GM19395 (cell line): ENCODE measurements around the gene RIMBP2.

ENCODE experiments used
- ATAC-seq: cut with Tn5 transposase; IDR thresholded peaks from one replicate; pipeline ENCODE4 v1.9.1; 2021; ENCODE audit warnings: mild to moderate bottlenecking, moderate library complexity; ENCODE audit not compliant: unreplicated experiment

RIMBP2 gene

DNA sequence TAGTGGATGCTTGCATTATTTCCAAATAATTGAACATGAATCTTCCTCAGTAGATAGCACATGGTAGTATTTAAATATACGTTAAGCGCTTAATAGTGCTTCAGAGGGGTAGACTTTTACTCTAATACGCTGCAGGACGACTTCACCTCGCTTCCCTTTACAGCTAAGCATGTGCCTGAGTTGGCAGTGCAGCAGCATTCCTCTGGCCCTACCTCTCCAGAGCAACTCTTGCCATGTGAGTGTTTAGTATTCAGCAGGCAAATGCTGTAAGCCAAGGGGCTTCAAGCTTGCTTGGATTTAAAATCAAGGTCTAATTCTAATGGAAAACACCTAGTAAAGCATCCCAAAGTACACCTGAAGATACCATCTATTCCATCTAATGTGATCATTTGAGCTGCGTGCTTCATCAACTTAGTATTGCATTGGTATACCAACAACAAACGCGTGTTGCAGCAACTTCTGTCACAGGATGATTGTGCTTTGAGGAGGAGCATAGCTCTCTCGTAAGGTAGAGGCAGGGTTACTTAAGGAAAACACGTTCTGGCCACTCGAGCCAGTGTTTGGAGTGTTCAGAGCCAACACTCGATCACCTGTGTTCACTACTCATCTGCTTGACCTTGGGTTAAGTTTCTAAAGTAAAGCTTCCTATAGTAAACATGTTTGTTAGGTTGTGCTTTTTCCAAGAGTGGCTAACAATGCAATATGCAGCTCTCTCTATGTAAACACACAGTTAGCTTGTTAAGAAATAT, 317.8 kb downstream of the RIMBP2 start:
- ATAC-seq = no peak

DNA sequence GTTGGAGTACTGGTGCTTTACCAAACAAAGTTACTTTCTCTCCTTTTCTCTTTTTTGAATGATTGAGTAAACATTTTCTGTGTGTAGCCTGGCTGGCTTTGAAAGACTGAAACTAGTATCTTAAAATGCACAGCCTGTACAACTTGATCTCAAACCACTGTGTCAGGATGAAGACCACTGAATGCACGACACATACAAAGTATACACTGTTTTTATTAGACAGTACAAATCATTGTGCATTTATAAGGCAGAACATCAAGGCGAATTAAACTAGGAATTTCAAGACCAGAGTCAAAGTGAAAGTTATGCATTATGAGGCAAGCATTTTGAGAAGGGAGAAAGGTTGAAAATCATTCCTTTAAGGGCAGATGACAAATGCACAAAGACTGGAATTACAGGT, 319.4 kb downstream of the RIMBP2 start:
- no peak for ATAC-seq

DNA sequence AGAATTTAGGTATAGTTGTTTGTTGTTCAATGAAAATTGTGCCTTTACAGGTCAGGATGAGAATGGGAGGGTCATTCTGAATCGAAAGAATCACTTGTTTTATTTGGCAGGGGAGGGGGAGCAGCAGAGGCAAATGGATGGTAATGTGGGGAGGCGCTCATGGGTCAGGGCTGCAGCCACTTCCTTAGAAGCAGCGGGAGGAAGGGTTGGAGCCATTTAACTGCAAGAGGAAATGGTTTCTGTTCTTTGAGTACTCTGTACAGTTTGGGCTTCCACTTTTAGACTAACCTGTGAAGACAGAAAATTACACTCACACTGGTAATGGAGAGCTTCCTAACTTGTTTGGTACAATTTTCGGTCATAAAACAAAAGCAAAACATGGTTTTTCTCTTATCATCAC, 321.2 kb downstream of the RIMBP2 start:
- no peak for ATAC-seq

DNA sequence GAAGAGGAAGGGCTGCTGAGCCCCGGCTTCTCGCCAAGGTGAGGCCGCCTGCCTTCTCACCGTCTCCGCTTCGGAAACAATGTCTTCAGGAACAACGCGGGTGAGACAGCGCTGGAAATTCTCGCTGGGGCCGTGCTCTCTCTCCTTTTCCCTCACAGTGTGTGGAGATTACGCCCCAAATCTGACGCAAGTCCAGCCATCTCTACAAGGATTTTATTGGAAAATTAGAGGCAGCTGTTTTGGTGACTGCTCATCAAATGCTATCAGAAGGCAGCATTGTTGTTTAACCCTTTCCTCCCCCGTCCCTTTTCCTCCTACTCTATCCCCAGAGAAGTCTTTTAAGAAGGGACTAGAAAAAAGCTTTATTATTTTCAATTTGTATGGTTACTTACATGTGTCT, 324.9 kb downstream of the RIMBP2 start:
- no peak for ATAC-seq

DNA sequence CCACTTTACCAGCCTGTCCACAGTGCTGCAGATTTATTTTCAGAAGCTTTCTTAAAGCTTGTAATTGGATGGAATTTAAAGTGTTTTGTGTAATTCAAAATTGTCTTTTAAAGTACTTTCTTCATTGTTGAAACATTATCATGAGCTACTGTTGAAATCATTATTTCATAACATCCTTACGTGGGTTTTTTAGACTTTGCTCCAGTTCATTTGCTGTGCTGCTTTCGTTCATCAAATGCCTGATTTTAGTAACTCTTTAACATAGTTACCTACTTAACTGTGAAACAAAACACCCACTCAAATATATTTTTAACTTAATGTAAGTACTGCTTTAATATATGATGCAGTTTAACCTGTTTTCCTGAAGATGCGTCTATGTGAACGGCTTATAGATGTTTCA, 330.9 kb downstream of the RIMBP2 start:
- ATAC-seq = no peak

DNA sequence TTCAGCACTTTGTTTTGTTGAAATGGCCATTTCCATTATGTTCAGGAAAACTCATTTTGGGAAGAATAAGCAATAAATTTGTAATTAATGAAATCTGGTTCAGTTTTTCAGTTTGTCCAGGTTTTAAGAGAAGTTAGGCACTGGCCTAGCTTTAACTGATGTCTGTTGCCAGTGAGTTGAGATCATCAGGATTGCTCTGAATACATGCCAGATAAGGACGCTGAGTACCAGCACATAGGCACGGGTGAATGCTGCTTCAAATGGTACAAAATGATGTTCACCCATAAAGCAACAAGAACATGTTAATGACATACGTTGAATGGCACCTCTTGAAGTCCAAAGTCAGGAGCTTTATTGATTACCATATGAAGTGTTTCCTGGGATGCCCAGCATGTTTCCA, 331.9 kb downstream of the RIMBP2 start:
- ATAC-seq = no peak

DNA sequence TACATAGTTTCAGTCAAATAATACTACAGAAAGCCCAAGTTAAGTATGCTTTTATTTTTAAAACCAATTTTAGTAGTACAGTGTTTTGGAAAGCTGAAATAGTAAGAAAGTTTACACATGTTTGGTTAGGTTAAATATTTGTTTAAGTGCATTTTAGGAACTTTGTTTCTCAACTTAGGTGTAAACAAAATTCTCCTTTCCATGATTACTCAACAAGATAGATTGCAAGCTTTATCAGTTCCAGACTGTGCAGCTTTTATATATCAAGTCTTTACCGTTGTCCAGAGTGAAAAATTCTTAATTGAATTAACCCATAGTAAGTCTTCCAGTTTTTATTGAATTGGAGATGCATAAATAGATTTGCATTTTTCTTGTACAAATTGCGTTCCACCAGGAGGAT, 333.3 kb downstream of the RIMBP2 start:
- ATAC-seq = no peak

DNA sequence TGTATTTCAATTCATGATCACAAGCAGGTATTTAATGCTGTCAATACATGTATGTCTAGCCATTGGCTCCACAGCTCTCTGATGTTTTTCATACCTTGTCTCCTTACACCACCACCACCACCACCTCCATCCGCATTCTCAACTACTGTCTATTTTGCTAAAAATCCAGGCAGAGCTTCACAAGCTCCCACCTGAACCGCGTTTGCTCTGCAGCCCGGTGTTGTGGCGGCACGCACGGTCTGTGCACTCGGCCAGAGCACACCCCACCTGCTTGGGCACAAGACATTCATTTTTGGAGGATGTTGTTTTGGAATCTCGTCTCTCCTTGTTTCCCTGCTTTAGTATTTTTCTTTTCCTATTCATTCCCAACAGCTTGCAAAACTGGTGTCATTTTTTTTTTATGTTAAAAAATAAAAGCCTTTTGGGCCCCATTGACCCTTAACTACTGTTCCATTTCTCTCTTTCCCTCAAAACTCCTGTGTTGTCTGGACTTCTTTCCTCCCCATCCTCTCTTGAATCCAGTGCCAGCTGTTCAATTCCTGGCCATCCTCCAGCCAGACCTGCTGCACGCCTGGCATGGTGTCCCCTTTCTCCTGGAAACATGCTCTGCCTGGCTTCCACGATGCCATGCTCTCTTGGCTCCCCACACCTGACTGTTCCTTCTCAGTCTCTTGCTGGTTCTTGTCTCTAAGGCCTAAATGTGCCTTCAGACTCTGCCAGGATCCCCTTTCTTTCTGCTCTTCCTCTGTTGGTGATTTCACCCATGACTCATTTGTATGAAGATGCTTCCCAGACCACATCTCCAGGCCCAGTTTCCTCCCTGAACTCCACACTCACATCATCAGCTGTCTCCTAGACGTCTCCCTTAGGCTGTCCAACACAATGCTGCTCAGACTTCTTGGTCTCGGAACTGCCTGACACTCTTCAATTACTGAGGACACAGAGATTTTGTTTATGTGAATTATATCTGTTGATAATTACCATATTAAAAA, 340.5 kb downstream of the RIMBP2 start:
- ATAC-seq = no peak

DNA sequence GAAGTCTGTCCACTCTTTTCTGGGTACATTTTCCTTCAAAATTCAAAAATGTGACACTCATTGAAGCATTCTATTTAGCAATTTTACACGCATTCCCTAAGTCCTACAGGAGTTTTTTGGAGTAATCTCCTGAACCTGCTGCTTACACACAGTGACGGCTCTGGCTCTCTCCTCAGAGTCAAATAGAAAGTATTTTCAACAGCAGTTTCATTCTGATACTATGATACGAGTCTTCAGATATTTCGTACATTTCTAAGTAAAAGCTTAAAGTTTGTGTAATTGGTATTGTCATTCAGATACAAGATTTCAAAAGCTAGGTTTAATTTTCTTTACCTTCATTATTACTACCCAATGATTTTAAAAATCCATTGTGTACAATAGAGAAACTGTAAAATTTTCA, 342.0 kb downstream of the RIMBP2 start:
- ATAC-seq = no peak

DNA sequence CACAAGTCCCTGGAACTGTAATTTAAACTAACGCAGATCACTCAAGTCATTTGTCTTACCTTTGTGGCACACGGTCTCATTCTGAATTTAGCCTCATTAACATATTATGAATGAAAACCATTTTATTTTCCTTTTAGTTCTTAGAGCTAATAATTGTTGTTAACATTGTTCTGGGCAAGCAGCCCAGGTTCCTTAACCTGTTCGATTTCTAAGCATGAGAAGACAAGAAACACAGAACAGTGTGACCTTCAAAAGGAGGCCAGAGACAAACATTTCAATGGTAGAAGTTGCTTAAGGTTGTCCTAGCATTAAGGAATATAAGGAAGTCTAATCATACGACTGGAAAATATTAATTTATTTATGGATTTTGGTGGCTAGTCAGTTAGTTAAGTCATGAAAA, 343.2 kb downstream of the RIMBP2 start:
- no peak for ATAC-seq

DNA sequence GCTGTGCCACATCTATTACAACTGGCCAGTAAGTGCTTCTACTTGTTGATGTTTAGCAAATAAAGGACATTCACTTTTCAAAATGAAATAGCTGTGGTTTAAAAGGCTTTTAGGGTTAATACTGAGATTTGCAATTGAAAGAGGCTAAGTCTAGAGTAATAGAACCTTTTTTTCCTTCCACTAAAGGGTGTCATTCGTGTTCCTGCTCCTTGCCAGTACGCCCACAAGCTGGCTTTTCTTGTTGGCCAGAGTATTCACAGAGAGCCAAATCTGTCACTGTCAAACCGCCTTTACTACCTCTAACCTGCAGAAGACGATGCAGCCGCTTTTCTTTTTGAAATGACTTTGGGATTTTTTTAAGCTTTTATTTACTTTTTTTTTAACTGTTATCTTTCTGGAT, 344.8 kb downstream of the RIMBP2 start:
- no peak for ATAC-seq

DNA sequence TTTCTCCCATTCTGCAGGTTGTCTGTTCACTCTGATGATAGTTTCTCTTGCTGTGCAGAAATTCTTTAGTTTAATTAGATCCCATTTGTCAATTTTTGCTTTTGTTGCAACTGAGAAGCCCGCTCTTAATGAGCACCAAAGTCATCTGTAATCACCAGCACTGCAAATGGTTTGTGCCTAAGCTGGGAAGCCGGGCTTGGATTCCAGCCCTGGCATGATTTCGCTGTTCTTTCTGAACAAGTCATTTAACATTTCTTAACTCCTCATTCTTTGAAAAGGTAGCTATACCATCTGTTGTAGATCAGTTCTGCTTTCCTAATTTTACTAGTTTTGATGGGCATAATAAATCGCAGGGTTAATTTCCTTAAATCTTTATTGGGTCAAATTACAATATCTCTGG, 346.3 kb downstream of the RIMBP2 start:
- ATAC-seq = no peak

DNA sequence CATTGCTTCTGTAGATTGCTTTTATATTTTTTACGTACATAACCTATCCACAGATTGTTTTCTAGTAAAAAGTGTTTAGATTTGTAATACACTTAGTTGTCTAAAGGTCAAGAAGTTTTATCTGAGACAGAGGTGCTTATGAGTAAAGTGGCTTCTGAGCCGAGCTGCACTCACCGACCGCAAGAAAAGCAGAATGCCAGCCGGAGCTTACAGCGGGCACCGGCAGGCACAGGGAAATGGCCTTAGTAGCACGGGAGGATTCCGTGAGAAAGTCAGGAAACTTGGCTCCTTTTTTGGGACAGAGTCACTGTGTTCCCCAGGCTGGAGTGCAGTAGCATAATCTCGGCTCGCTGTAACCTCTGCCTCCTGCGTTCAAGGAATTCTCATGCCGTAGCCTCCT, 348.6 kb downstream of the RIMBP2 start:
- ATAC-seq = no peak

DNA sequence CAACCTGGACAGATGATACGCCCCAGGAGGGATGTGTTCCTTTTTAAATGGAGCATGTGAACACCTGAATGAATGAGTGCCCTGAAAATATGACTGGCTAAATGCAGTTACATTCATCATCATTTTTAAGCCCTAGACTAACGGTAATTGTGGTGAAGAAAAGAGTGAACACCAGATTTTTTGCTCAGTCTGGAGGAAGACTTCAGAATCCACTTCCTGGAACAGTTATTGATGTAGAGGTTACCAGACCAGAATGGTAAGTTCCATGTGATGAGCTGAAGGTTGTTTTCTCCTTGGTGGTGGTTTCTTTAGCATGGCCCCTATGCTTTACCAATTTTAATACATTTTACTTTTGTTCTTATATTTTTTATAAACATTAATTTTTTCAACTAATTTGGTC, 349.1 kb downstream of the RIMBP2 start:
- ATAC-seq = no peak

DNA sequence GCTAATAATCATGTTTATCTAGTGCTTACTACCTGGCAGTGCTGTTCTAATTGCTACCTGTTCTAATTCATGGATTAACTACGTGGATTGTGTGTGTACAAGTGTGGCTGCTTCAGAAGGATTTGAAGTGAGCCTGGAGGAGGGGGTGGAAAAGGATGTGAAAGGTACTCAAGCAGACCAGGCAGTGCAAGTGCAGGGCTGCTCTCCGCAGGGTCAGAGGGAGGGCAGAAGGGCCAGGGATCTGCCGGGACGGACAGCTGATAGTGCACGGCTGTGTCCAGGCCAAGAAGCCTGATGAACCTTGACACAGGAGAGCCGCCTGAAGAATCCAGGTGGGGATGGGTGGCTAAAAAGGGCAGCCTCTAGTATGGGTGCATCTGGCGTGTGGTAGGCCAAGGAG, 349.9 kb downstream of the RIMBP2 start:
- no peak for ATAC-seq

DNA sequence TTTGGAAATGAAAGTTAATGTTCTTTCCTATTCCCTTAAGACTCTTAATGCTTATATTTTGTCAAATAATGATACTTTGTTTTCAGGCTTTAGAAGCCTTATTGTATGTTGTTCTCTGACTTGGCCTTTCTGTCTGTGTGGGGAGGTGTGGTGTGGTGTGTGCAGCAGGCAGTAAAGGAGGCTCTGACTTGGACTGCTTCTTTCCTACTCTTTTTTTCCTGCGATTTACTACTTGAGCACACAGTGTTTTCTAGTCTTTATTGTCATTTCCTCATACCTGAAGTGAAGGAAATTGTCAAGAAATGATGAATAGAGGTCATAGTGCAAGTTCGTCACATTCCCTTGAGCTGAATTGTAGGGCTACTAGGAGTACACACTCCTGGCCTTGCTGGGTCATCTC, 351.5 kb downstream of the RIMBP2 start:
- ATAC-seq = no peak

DNA sequence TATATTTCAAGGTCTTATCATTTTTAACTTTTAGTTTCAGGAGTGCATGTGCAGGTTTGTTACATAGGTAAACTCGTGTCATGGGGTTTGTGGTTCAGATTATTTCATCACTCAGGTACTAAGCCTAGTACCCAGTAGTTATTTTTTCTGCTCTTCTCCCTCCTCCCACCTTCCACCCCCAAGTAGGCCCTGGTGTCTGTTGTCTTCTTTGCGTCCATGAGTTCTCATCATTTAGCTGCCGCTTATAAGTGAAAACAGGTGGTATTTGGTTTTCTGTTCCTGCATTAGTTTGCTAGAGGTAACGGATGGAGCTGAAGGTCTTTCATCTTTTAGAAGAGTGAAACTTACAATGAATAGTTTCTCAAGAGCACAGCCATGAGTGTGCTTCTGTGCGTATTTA, 354.0 kb downstream of the RIMBP2 start:
- no peak for ATAC-seq

DNA sequence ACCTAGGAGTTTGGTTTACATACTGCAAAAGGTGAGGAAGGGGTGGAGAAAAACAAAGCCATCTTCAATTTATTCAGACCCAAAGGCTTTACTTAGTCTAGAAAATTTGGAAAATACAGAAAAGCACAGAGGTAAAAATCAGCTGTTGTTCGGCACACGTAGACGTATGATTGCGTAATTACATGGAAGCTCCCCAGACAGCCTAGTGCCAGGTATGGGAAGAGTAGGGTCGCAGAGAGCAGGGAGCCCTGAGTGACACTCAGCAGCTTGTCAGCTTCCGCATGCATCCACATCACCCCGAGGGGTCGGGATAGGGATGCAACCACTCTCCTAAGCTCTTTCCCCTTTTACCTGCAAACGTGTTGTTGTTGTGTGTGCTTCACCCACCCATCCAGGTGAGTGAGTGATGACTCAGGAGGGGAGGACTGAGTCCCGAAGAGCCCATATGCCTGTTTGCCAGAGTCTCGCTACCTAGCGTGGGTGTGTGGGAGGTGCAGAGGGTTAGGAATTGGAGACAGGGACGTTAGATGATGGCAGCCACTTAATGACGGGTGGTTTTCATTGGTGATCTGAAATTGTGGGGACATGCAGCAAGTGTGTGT, 358.3 kb downstream of the RIMBP2 start:
- no peak for ATAC-seq

DNA sequence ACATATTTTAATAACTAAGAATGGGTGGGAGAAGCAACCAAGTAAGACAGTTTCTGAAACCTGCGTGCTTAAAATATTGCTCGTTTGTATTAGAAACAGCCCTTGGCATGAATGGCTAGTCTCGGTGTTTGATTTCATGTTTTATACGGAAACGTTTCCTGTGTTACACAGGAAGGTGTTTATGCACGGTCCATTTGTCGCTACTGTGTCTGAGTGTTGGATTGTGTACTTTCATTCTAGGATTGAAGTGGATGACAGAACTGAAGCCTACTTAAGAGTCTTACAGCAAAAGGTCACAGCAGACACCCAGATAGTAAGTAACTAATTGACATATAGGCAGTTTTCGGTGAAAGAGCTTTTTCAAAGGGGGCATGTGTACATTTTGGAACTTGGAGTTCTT, 358.9 kb downstream of the RIMBP2 start:
- no peak for ATAC-seq

DNA sequence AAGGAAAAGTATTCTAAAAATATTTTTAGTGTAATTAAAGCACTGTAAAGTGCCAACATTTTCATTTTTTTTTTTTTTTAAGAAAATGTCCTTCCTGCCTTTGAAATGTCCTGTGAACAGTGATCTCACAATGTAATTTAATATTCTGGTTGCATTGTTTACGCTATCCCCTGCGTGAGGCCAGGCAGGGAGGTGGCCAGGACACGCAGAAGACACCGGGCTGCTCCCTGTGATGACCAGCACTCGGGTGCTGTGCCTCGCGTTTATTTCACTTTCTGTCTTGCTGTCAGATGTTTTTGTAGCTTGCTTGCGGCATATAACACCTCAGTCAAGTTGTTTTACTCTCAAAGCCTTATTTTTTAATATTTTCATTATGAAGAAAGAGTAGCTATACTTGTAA, 359.9 kb downstream of the RIMBP2 start:
- no peak for ATAC-seq

DNA sequence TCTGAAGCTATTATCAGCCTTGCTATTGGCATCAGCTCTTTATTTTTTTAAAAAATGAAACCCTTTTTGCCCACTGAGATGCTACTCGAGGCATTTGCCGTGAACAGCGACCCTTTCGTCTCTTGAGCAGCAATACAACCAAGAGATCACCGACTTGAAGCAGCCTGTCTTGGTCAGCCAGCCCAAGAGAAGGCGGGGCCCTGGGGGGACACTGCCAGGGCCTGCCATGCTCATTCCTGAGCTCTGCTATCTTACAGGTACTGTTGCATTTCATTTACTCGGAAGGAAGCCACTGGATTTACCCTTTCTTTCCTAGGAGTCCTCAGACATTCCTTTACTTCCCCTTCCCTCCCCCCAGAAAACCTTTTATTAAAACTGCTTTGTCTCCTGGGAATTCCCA, 361.7 kb downstream of the RIMBP2 start:
- no peak for ATAC-seq

DNA sequence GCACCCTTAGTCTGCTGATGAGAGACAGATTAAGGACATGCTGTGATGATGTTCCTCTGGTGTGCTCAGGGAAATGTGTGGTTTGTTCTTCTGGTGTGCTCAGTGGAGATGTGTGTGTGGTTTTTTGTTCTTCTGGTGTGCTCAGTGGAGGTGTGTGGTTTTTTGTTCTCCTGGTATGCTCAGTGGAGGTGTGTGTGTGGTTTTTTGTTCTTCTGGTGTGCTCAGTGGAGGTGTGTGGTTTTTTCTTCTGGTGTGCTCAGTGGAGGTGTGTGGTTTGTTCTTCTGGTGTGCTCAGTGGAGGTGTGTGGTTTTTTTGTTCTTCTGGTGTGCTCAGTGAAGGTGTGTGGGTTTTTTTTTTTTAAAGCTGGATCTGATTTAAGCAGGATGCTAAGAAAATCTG, 363.0 kb downstream of the RIMBP2 start:
- no peak for ATAC-seq
